ENCODE measurements around the gene RHOF. TPM values are rescaled to one million over a fixed set of nuclear protein-coding genes. Genes with fewer than 3 reads are reported as not detected.
A peak's percentile ranks its signal among the peaks of the same experiment; 100 is the strongest.

RHOF gene
- total and polyA plus RNA-seq, 2 donors (not counting 1 experiment from before 2014, with no cell fraction given), result 2.3 to 6.8 TPM

DNA sequence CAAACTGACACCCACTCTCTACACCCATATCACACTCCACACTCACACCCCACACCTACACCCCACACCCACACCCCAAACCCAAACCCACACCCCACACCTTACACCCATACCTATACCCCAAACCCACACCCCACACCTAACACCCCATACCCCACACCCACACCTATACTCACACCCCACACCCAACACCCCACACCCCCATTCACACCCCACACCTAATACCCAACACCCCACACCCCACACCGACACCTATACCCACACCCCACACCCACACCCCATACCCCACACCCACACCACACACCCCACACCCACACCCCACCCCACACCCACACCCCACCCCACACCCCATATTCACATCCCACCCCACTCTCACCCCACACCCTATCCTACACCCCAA, 42.5 kb downstream of the RHOF start:
- Histone ChIP-seq H3K9me3 (ENCODE audit: control insufficient read depth, insufficient read depth, low read depth, low read length) (no peaks in the 10 kb centered on the region), H3K36me3 (ENCODE audit: control insufficient read depth, insufficient read depth, low read length) (peaks cover 3% of the 10 kb centered on the region), H3K27me3 (ENCODE audit: control insufficient read depth, insufficient read depth, low read length) (no peaks in the 10 kb centered on the region), H3K9ac (ENCODE audit: insufficient read depth, low read length) (no peak overlapping the region), H3K4me2 (ENCODE audit: extremely low read depth, insufficient read depth, low read length) (no peak overlapping the region), H3K27ac (ENCODE audit: insufficient read depth, low read length) (no peak overlapping the region), H3K4me1 (ENCODE audit: control insufficient read depth, extremely low read depth, insufficient read depth, low read length) (peaks cover 10% of the 10 kb centered on the region), H3K4me3 (replicated peaks in 1 of 4; ENCODE audit: control extremely low read depth in 1 of 4, insufficient read depth in 1 of 4, low read depth in 3 of 4, low read length in 4 of 4) (no peak overlapping the region), H2AFZ (ENCODE audit: low read length) (no peak overlapping the region), H3K79me2 (ENCODE audit: control insufficient read depth, insufficient read depth, low read length) (no peaks in the 10 kb centered on the region), H4K20me1 (ENCODE audit: control insufficient read depth, extremely low read depth, insufficient read depth, low read length) (no peaks in the 10 kb centered on the region)
- DNase-seq (ENCODE audit: low read depth in 2 of 2), result no peak
- TF ChIP-seq CTCF (conservative IDR thresholded peaks at IDR 0.05 in 1 of 2, IDR thresholded peaks at IDR 0.05 in 1 of 2; ENCODE audit: low read depth in 1 of 2, low read length in 2 of 2) (no peak), EZH2 (IDR thresholded peaks at IDR 0.05; ENCODE audit: low read length, missing control alignments) (no peak)

GRCh38 chr12:121750507-121750955, 43.0 kb downstream of the RHOF start:
- Histone ChIP-seq H3K79me2 (ENCODE audit: control insufficient read depth, insufficient read depth, low read length) (no peaks in the 10 kb centered on the region), H2AFZ (ENCODE audit: low read length) (no peak overlapping the region), H3K27ac (ENCODE audit: insufficient read depth, low read length) (no peak overlapping the region), H3K9me3 (ENCODE audit: control insufficient read depth, insufficient read depth, low read depth, low read length) (no peaks in the 10 kb centered on the region), H3K36me3 (ENCODE audit: control insufficient read depth, insufficient read depth, low read length) (peaks cover 3% of the 10 kb centered on the region), H3K4me2 (ENCODE audit: extremely low read depth, insufficient read depth, low read length) (no peak overlapping the region), H4K20me1 (ENCODE audit: control insufficient read depth, extremely low read depth, insufficient read depth, low read length) (no peaks in the 10 kb centered on the region), H3K27me3 (ENCODE audit: control insufficient read depth, insufficient read depth, low read length) (no peaks in the 10 kb centered on the region), H3K9ac (ENCODE audit: insufficient read depth, low read length) (no peak overlapping the region), H3K4me3 (replicated peaks in 1 of 4; ENCODE audit: control extremely low read depth in 1 of 4, insufficient read depth in 1 of 4, low read depth in 3 of 4, low read length in 4 of 4) (no peak overlapping the region), H3K4me1 (ENCODE audit: control insufficient read depth, extremely low read depth, insufficient read depth, low read length) (peaks cover 10% of the 10 kb centered on the region)
- no peak for DNase-seq (ENCODE audit: low read depth in 2 of 2)
- TF ChIP-seq EZH2 (IDR thresholded peaks at IDR 0.05; ENCODE audit: low read length, missing control alignments) (no peak), CTCF (conservative IDR thresholded peaks at IDR 0.05 in 1 of 2, IDR thresholded peaks at IDR 0.05 in 1 of 2; ENCODE audit: low read depth in 1 of 2, low read length in 2 of 2) (no peak)

GRCh38 chr12:121749267-121749666, 44.2 kb downstream of the RHOF start:
- TF ChIP-seq CTCF (conservative IDR thresholded peaks at IDR 0.05 in 1 of 2, IDR thresholded peaks at IDR 0.05 in 1 of 2; ENCODE audit: low read depth in 1 of 2, low read length in 2 of 2) (no peak), EZH2 (IDR thresholded peaks at IDR 0.05; ENCODE audit: low read length, missing control alignments) (no peak)
- Histone ChIP-seq H3K9ac (ENCODE audit: insufficient read depth, low read length) (no peak overlapping the region), H3K9me3 (ENCODE audit: control insufficient read depth, insufficient read depth, low read depth, low read length) (no peaks in the 10 kb centered on the region), H3K4me1 (ENCODE audit: control insufficient read depth, extremely low read depth, insufficient read depth, low read length) (peaks cover 10% of the 10 kb centered on the region), H3K79me2 (ENCODE audit: control insufficient read depth, insufficient read depth, low read length) (no peaks in the 10 kb centered on the region), H3K27ac (ENCODE audit: insufficient read depth, low read length) (peak overlapping the region; percentile 59), H3K27me3 (ENCODE audit: control insufficient read depth, insufficient read depth, low read length) (no peaks in the 10 kb centered on the region), H3K4me3 (replicated peaks in 1 of 4; ENCODE audit: control extremely low read depth in 1 of 4, insufficient read depth in 1 of 4, low read depth in 3 of 4, low read length in 4 of 4) (no peak overlapping the region), H2AFZ (ENCODE audit: low read length) (no peak overlapping the region), H3K4me2 (ENCODE audit: extremely low read depth, insufficient read depth, low read length) (no peak overlapping the region), H3K36me3 (ENCODE audit: control insufficient read depth, insufficient read depth, low read length) (peaks cover 4% of the 10 kb centered on the region), H4K20me1 (ENCODE audit: control insufficient read depth, extremely low read depth, insufficient read depth, low read length) (no peaks in the 10 kb centered on the region)
- DNase-seq (ENCODE audit: low read depth in 2 of 2), result no peak

Data from fibroblast of lung (primary cell).